Heart left ventricle (tissue), 16 donors: ENCODE measurements around the gene HSPB3. TPM values are rescaled to one million over a fixed set of nuclear protein-coding genes. Genes with fewer than 3 reads are reported as not detected.

Experiments used
- ATAC-seq, 4 donors: fragments of 200-7000 bp; cut with Tn5 transposase; one replicate each; pipeline ENCODE4 v1.9.1; 2020 to 2022; ENCODE audit warnings: moderate library complexity in 4 of 4, mild to moderate bottlenecking in 3 of 4, moderate number of reproducible peaks in 1 of 4
- DNase-seq, 5 donors: peaks; one replicate each; pipeline ENCODE4 v3.0.0-alpha.2; 2020
- H3K27ac ChIP-seq, 12 donors: fragments of 200-600 bp; sonication (generic) in 4 of 12; one replicate each; pipeline versions ENCODE4 v1.5.0 to v1.8.0; 2016 to 2022; ENCODE audit warnings: mild to moderate bottlenecking in 2 of 12
- H3K27me3 ChIP-seq, 9 donors: fragments of 200-600 bp; sonication (generic) in 2 of 9; one replicate each; pipeline versions ENCODE4 v1.5.1 to v1.8.0; 2016 to 2022; ENCODE audit warnings: mild to moderate bottlenecking in 3 of 9
- H3K36me3 ChIP-seq, 9 donors: fragments of 200-600 bp; sonication (generic) in 2 of 9; one replicate each; pipeline versions ENCODE4 v1.5.0 to v1.8.0; 2018 to 2022; ENCODE audit warnings: mild to moderate bottlenecking in 2 of 9
- H3K4me1 ChIP-seq, 12 donors: fragments of 200-600 bp; sonication (generic) in 4 of 12; one replicate each; pipeline versions ENCODE4 v1.5.0 to v1.8.0; 2016 to 2022; ENCODE audit warnings: mild to moderate bottlenecking in 3 of 12
- H3K4me3 ChIP-seq, 12 donors: fragments of 200-600 bp; sonication (generic) in 4 of 12; one replicate each; pipeline versions ENCODE4 v1.5.0 to v1.8.0; 2017 to 2022; ENCODE audit warnings: mild to moderate bottlenecking in 9 of 12, moderate library complexity in 4 of 12
- H3K9me3 ChIP-seq, 12 donors: fragments of 200-600 bp; sonication (generic) in 4 of 12; one replicate each; pipeline versions ENCODE4 v1.5.0 to v1.8.0; 2016 to 2022; ENCODE audit warnings: mild to moderate bottlenecking in 1 of 12
- CTCF ChIP-seq, 12 donors: fragments of 200-600 bp; sonication (generic) in 4 of 12; IDR thresholded peaks; one replicate each; pipeline versions ENCODE4 v1.5.0 to v1.8.0; 2018 to 2022; ENCODE audit warnings: antibody characterized with exemption in 12 of 12, mild to moderate bottlenecking in 5 of 12
- POLR2A ChIP-seq, 2 donors: fragments of 450-650 bp; IDR thresholded peaks; one replicate each; pipeline ENCODE4 v1.6.1; 2017; ENCODE audit warnings: antibody characterized with exemption in 2 of 2, mild to moderate bottlenecking in 2 of 2, moderate library complexity in 2 of 2
- WGBS, 4 donors: extraction: QIAGEN DNeasy Blood & Tissue Kit in 2 of 4; methylation state at CpG; one replicate each; pipeline versions ENCODE4 v1.1.5 to v1.1.7; 2013 to 2018; 5-methylcytosine and 5-hydroxymethylcytosine counted together
- intact Hi-C, 10 donors: fragments of 100-400 bp; cut with DNase I; formaldehyde crosslinking; loops; one replicate each; pipeline versions ENCODE4 v1.11.1 to v1.14.2; 2022
- polyA plus RNA-seq, 2 donors: library from polyadenylated mRNA; stranded (reverse); fragments of 200-250 nt; gene quantifications; one replicate each; pipeline ENCODE4 v1.2.3, GENCODE V29; 2013
- total RNA-seq, 9 donors: library from RNA; depleted of rRNA in 2 of 9; stranded (reverse); fragments of >200 nt in 2 of 9; fragmentation: NEBNext Ultra II Directional in 3 of 9; extraction: Animal tissue kit (Norgen Biotek cat#: 25700) in 3 of 9; gene quantifications; one replicate each; pipeline versions ENCODE4 v1.1.0 to v1.2.4, GENCODE V29; 2016 to 2023
- donor health status: ischemic (EF 13 %, LVEDD 7.1; RV severe dilation, severe dysfunction).
- donor health status: healthy with polysubstance abuse.
- donor health status: DM: no; HTN: yes; CAD: no.
- donor health status: DM: no; HTN: no; CAD: no.
- donor health status: ischemic (EF 25% LVEDD 6.9; RV normal size, moderate dysfunction).
- donor health status: ischemic (EF 25% LVEDD 5.7; RV mildly dilated, moderate dysfunction).
- donor health status: healthy.
- donor health status: DM: yes; HTN: yes; CAD: no.
- donor health status: ischemic (EF 35%, LVEDD 5.7; RV mildly dilated, moderate dysfunction).
- donor health status: nonischemic (EF 11% LVEDD 7.7; RV severe dilation, severe dysfunction).
- donor health status: DM: yes; HTN: yes; CAD: no.
- donor health status: PGD.
- donor health status: ischemic (EF 29% LVEDD 5.4; RV normal size, mild dysfunction).
- donor health status: nonischemic (EF 23%, LVEDD 6.1; RV moderate dilation, normal function).

Gene HSPB3
- total and polyA plus RNA-seq, 11 donors: 125 to 795 (median 317) TPM

DNA sequence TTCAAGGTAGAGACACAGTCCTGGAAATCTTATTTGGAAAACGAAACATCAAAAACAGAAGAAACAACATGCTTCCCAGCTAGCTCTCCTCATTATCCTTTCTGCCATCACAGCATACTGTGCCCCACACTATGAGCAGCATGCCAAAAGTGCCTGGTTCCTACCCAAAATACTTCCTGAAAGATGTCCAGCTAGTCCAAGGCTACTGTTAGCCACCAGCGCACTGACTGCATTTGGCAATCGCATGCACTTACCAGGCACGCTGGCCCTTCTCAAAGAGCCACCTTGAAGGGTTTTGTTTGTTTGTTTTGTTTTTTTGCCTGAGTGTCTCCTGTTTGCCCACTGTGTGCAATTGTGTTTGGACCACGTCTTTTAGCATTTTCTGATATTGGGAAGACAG lies 6.8 kb downstream of the HSPB3 start:
- Histone ChIP-seq H3K36me3 (no peaks in the 10 kb centered on the region), H3K4me3 (no peak overlapping the region), H3K27ac (no peak overlapping the region), H3K9me3 (no peaks in the 10 kb centered on the region), H3K27me3 (no peaks in the 10 kb centered on the region), H3K4me1 (peaks cover 0 to 11% (median 2%) of the 10 kb centered on the region in 12 donors)
- intact Hi-C loops: no loop called here
- ATAC-seq: no peak
- no peak for DNase-seq
- no peak for TF ChIP-seq CTCF (IDR thresholded peaks at IDR 0.05)
- no peak for TF ChIP-seq POLR2A (IDR thresholded peaks at IDR 0.05)
- WGBS, 4 donors: 67 to 77% (median 73%) methylated on average over 5 of the region's 5 CpGs

GRCh38 chr5:54463713-54464112 lies 8.2 kb downstream of the HSPB3 start:
- H3K36me3 ChIP-seq: no peaks in the 10 kb centered on the region
- 49 to 58% (median 57%) methylated on average over 4 of the region's 4 CpGs for WGBS, 4 donors
- no peak for TF ChIP-seq CTCF (IDR thresholded peaks at IDR 0.05)
- TF ChIP-seq POLR2A (IDR thresholded peaks at IDR 0.05): no peak
- H3K27ac ChIP-seq: peak overlapping the region in 1 of 12 donors; percentile 33
- peaks cover 0 to 11% (median 0%) of the 10 kb centered on the region in 12 donors for H3K4me1 ChIP-seq
- no peaks in the 10 kb centered on the region for H3K9me3 ChIP-seq
- ATAC-seq (peak in 2 of 4 donors; percentile 39 to 41), DNase-seq (peak in 1 of 5 donors; percentile 30)
- no peak overlapping the region for H3K4me3 ChIP-seq
- intact Hi-C loops: no loop called here
- no peaks in the 10 kb centered on the region for H3K27me3 ChIP-seq

- peak overlapping the region in 9 of 12 donors; percentile 1 to 52 (median 33) for H3K4me3 ChIP-seq
- no peaks in the 10 kb centered on the region for H3K27me3 ChIP-seq
- no peaks in the 10 kb centered on the region for H3K9me3 ChIP-seq
- ATAC-seq: peak in 2 of 4 donors; percentile 38 to 47
- intact Hi-C loops: no loop called here
- peaks cover 0 to 30% (median 12%) of the 10 kb centered on the region in 12 donors for H3K4me1 ChIP-seq
- 12 to 27% (median 23%) methylated on average over 2 of the region's 2 CpGs for WGBS, 4 donors
- no peaks in the 10 kb centered on the region for H3K36me3 ChIP-seq
- H3K27ac ChIP-seq: peak overlapping the region in 10 of 12 donors; percentile 25 to 70 (median 52)
- no peak for DNase-seq
- TF ChIP-seq POLR2A (IDR thresholded peaks at IDR 0.05) (no peak), CTCF (IDR thresholded peaks at IDR 0.05) (no peak)
Measured at GRCh38 chr5:54469622-54470021, 14.1 kb downstream of the HSPB3 start.

GRCh38 chr5:54470128-54470527 lies 14.6 kb downstream of the HSPB3 start:
- ATAC-seq (peak in 1 of 4 donors; percentile 13), DNase-seq (no peak)
- 30 to 40% (median 30%) methylated on average over 2 of the region's 2 CpGs for WGBS, 4 donors
- Histone ChIP-seq H3K27me3 (no peaks in the 10 kb centered on the region), H3K27ac (peak overlapping the region in 9 of 12 donors; percentile 25 to 70 (median 58)), H3K4me3 (peak overlapping the region in 9 of 12 donors; percentile 1 to 52 (median 33)), H3K4me1 (peaks cover 0 to 30% (median 12%) of the 10 kb centered on the region in 12 donors), H3K9me3 (no peaks in the 10 kb centered on the region), H3K36me3 (no peaks in the 10 kb centered on the region)
- no peak for TF ChIP-seq POLR2A (IDR thresholded peaks at IDR 0.05)
- TF ChIP-seq CTCF (IDR thresholded peaks at IDR 0.05): no peak
- intact Hi-C loops: no loop called here
